HepG2 (cell line): ENCODE results near the gene BCAN. TPM values are rescaled to one million over a fixed set of nuclear protein-coding genes. Genes with fewer than 3 reads are reported as not detected.
A peak's percentile ranks its signal among the peaks of the same experiment; 100 is the strongest.

Source experiments
- ATAC-seq: fragments of 200-7000 bp; cut with Tn5 transposase; 3 replicates; pipeline ENCODE4 v1.9.1; 2020; ENCODE audit warnings: mild to moderate bottlenecking, moderate library complexity
- BruUV-seq: library from RNA; stranded (reverse); fragments of 400-500 nt; replicated peaks from 2 replicates; lab custom pipeline; 2021; lab: Mats Ljungman, UMichigan
- CTCF ChIA-PET: fragments of 300-600 bp; formaldehyde crosslinking; extraction: SDS; loops from one replicate; lab custom pipeline; 2021; ENCODE audit warnings: low total read pairs, inconsistent platforms, low intra/inter-chr PET ratio; lab: Yijun Ruan, JAX
- POLR2A ChIA-PET: fragments of 350-600 bp; sonication (Branson Sonifier 250); formaldehyde crosslinking; loops from one replicate; lab custom pipeline; 2020; ENCODE audit warnings: antibody characterized with exemption, inconsistent platforms; lab: Yijun Ruan, JAX
- DNase-seq: peaks from one replicate; pipeline ENCODE4 v3.0.0-alpha.2; 2015; ENCODE audit warnings: low spot score
- FAIRE-seq: peaks from 3 replicates; lab custom pipeline; 2011; peaks lifted over from hg19 to GRCh38; lab: Jason Lieb, UNC
- H2AFZ ChIP-seq: one replicate; pipeline ENCODE4 v1.6.1; 2011; ENCODE audit warnings: low read length, inconsistent platforms
- H3K27ac ChIP-seq: fragments of 300-600 bp; 3 replicates; pipeline ENCODE4 v1.8.0; 2011; ENCODE audit warnings: mixed run types, mild to moderate bottlenecking, mixed read lengths, low read length, inconsistent platforms; ENCODE audit not compliant: insufficient read depth; ENCODE audit errors: extremely low read length
- H3K27me3 ChIP-seq, 2 experiments: fragments of 200-600 bp in 1 of 2; 2 replicates in 1 of 2; 3 replicates in 1 of 2; pipeline versions ENCODE4 v1.6.0 to v1.8.0; 2011; ENCODE audit warnings: low read length in 2 of 2, mild to moderate bottlenecking in 2 of 2, moderate library complexity in 2 of 2, inconsistent platforms in 1 of 2; ENCODE audit not compliant: insufficient read depth in 2 of 2, control insufficient read depth in 1 of 2
- H3K36me3 ChIP-seq, 2 experiments: fragments of 200-600 bp in 1 of 2; replicated peaks in 1 of 2; 2 replicates in 1 of 2; 3 replicates in 1 of 2; pipeline versions ENCODE4 v1.5.1 to v1.8.0; 2011; ENCODE audit warnings: low read length in 2 of 2, inconsistent platforms in 1 of 2; ENCODE audit not compliant: insufficient read depth in 2 of 2, control insufficient read depth in 1 of 2
- H3K4me1 ChIP-seq: 2 replicates; pipeline ENCODE4 v1.5.1; 2012; ENCODE audit warnings: low read length, inconsistent platforms; ENCODE audit not compliant: insufficient read depth
- H3K4me2 ChIP-seq: 2 replicates; pipeline ENCODE4 v1.6.0; 2011; ENCODE audit warnings: low read depth, low read length, inconsistent platforms
- H3K4me3 ChIP-seq, 3 experiments: fragments of 200-600 bp in 1 of 3; sonication (generic), shearing (Covaris generic) in 1 of 3; replicated peaks in 1 of 3; 2 replicates each; pipeline ENCODE4 v1.5.1; 2011 to 2016; ENCODE audit warnings: low read length in 3 of 3, inconsistent platforms in 2 of 3, low read depth in 2 of 3, mild to moderate bottlenecking in 2 of 3, control low read depth in 1 of 3, mixed read lengths in 1 of 3; ENCODE audit not compliant: insufficient read depth in 1 of 3
- H3K79me2 ChIP-seq: one replicate; pipeline ENCODE4 v1.6.1; 2011; ENCODE audit warnings: low read length, inconsistent platforms; ENCODE audit not compliant: insufficient read depth
- H3K9ac ChIP-seq: 2 replicates; pipeline ENCODE4 v1.6.0; 2011; ENCODE audit warnings: mild to moderate bottlenecking, low read depth, low read length, inconsistent platforms; ENCODE audit not compliant: insufficient read depth
- H3K9me3 ChIP-seq: 2 replicates; pipeline ENCODE4 v1.5.1; 2012; ENCODE audit warnings: mild to moderate bottlenecking, low read length
- H4K20me1 ChIP-seq: 2 replicates; pipeline ENCODE4 v1.6.0; 2011; ENCODE audit warnings: inconsistent platforms, mild to moderate bottlenecking, low read length, moderate library complexity; ENCODE audit not compliant: insufficient read depth
- CEBPZ ChIP-seq: IDR thresholded peaks from 2 replicates; pipeline ENCODE4 v1.6.1; 2012; ENCODE audit warnings: low read length, improper control_type of control experiment
- CREB1 ChIP-seq, 2 experiments: fragments of 450-650 bp in 1 of 2; IDR thresholded peaks; 2 replicates each; pipeline ENCODE4 v1.6.1; 2016 to 2017; ENCODE audit warnings: control low read depth in 1 of 2, mild to moderate bottlenecking in 1 of 2, missing compliant biosample characterization in 1 of 2, missing genetic modification characterization in 1 of 2
- FOXP1 ChIP-seq, 2 experiments: fragments of 450-650 bp in 1 of 2; IDR thresholded peaks; 2 replicates each; pipeline ENCODE4 v1.6.1; 2017 to 2018; ENCODE audit warnings: antibody characterized with exemption in 1 of 2
- KLF13 ChIP-seq: sonication (generic); formaldehyde crosslinking; IDR thresholded peaks from 2 replicates; pipeline ENCODE4 v1.4.0; 2020; ENCODE audit warnings: mild to moderate bottlenecking, missing genetic modification reagents
- NFIC ChIP-seq: IDR thresholded peaks from 2 replicates; pipeline ENCODE4 v1.6.1; 2012; ENCODE audit warnings: mild to moderate bottlenecking, low read length, inconsistent platforms
- PBX2 ChIP-seq: IDR thresholded peaks from 2 replicates; pipeline ENCODE4 v1.6.1; 2016; ENCODE audit warnings: control low read depth
- SMC3 ChIP-seq: IDR thresholded peaks from 2 replicates; pipeline ENCODE4 v1.6.1; 2011; ENCODE audit warnings: low read length, improper control_type of control experiment
- TEAD3 ChIP-seq: optimal IDR thresholded peaks from 2 replicates; pipeline ENCODE3; 2016; ENCODE audit warnings: borderline replicate concordance
- TOE1 ChIP-seq: sonication (generic); formaldehyde crosslinking; IDR thresholded peaks from 2 replicates; pipeline ENCODE4 v1.4.0; 2020; ENCODE audit warnings: mild to moderate bottlenecking, missing genetic modification reagents
- USF2 ChIP-seq, 2 experiments: sonication (generic) in 1 of 2; formaldehyde crosslinking in 1 of 2; IDR thresholded peaks; 2 replicates each; pipeline versions ENCODE4 v1.5.1 to v1.6.1; 2011 to 2020; ENCODE audit warnings: borderline replicate concordance in 1 of 2, low read depth in 1 of 2, low read length in 1 of 2, mild to moderate bottlenecking in 1 of 2, missing genetic modification reagents in 1 of 2, moderate library complexity in 1 of 2
- ZNF484 ChIP-seq: sonication (generic); formaldehyde crosslinking; IDR thresholded peaks from 2 replicates; pipeline ENCODE4 v1.5.1; 2020; ENCODE audit warnings: mild to moderate bottlenecking, low read depth, missing genetic modification reagents, borderline replicate concordance
- ZNF549 ChIP-seq: sonication (generic); formaldehyde crosslinking; IDR thresholded peaks from 2 replicates; pipeline ENCODE4 v1.5.0; 2020; ENCODE audit warnings: missing genetic modification reagents
- ZNF556 ChIP-seq: sonication (generic); formaldehyde crosslinking; IDR thresholded peaks from 2 replicates; pipeline ENCODE4 v1.4.0; 2020; ENCODE audit warnings: mild to moderate bottlenecking, missing genetic modification reagents, borderline replicate concordance
- WGBS: methylation state at CpG from one replicate; pipeline ENCODE4 v1.1.6; 2017; ENCODE audit warnings: low lambda C conversion rate; 5-methylcytosine and 5-hydroxymethylcytosine counted together
- in situ Hi-C: cut with HindIII; loops from 2 replicates; pipeline ENCODE4 v1.10.0; 2017; ENCODE audit warnings: low pct_unique_long_range_greater_than_20kb; ENCODE audit not compliant: extremely low pct_ligation_motif_present
- intact Hi-C: fragments of 100-400 bp; cut with micrococcal nuclease; formaldehyde crosslinking; loops from one replicate; pipeline ENCODE4 v1.10.0; 2022; ENCODE audit not compliant: unreplicated experiment
- polyA plus RNA-seq, 8 experiments: library from polyadenylated mRNA; depleted of rRNA in 3 of 8; stranded (reverse) in 7 of 8; unstranded in 1 of 8; fragments of >200 nt; fragmentation: Illumina TruSeq in 4 of 8; extraction: Trizol in 4 of 8; gene quantifications; 2 replicates each; pipeline versions ENCODE4 v1.2.1 to v1.2.3, GENCODE V29; 2011 to 2016; ENCODE audit warnings: low read depth in 4 of 8, missing spikeins in 1 of 8, mixed read lengths in 1 of 8; ENCODE audit not compliant: insufficient read depth in 1 of 8
- total RNA-seq, 5 experiments: library from RNA; depleted of rRNA; stranded (reverse); fragments of >200 nt; fragmentation: Illumina TruSeq; extraction: Trizol; gene quantifications; 2 replicates each; pipeline ENCODE4 v1.2.3, GENCODE V29; 2016; ENCODE audit warnings: low read depth in 1 of 5
- TF ChIP-seq, protein P1 (sequence below): sonication (generic); formaldehyde crosslinking; IDR thresholded peaks from 2 replicates; pipeline ENCODE4 v1.5.0; 2020; ENCODE audit warnings: mild to moderate bottlenecking, missing genetic modification reagents, borderline replicate concordance

BCAN gene
- total and polyA plus RNA-seq, 2 of the 13 experiments (the other 11 are each of a cell fraction or from before 2014, with no cell fraction given): not detected

DNA sequence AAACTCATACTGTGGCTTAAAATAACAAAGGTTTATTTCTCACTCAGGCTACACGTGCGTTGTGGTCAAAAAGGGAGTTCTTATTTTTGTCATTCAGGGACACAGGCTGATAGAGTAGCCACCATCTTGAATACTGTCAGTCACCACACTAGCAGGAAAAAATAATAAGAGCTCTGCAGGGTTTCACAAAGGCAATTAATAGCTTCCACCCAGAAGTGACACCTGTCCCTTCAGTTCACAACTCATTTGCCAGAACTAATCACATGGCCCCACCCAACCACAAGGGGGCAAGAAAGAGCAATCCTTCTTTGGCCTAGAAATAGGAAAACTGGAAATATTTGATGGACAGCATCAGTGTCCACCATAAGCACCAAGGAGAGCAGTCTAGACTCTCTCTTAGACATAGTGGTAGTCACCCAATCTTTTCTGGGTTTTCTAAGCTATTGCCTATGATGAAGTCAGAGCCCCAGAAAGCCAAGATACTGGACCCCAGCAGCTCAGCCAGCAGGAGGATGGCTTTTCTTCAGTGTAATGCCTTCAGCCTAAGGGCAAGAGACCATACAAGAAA, 14.5 kb upstream of the BCAN start:
- CTCF ChIA-PET: interaction anchor here (1.2 to 3.0 kb wide), 6 partner anchors 11 to 98 kb away, joined by 3 to 18 read pairs (median 10); partner anchors contain the start of gene NES
- no peak overlapping the region for H3K27ac ChIP-seq
- DNase-seq (peak; percentile 58), FAIRE-seq (peak; percentile 95), ATAC-seq (peak; percentile 24)
- no peaks in the 10 kb centered on the region for H3K9me3 ChIP-seq
- H4K20me1 ChIP-seq: no peaks in the 10 kb centered on the region
- no peak overlapping the region for H3K4me3 ChIP-seq
- intact Hi-C loops: loop anchor here (2.0 kb wide), 1 partner anchor 49 kb away; the partner anchor contains the start of gene NES
- H3K4me1 ChIP-seq: peaks cover 30% of the 10 kb centered on the region
- H2AFZ ChIP-seq: no peak overlapping the region
- 88% methylated on average over 2 of the region's 2 CpGs for WGBS
- in situ Hi-C loops: no loop called here
- BruUV-seq: no TSS peak
- peaks cover 9 to 42% of the 10 kb centered on the region in 2 experiments for H3K27me3 ChIP-seq
- H3K36me3 ChIP-seq: no peaks in the 10 kb centered on the region
- no peak overlapping the region for H3K9ac ChIP-seq
- POLR2A ChIA-PET: no interaction called here
- no peak overlapping the region for H3K4me2 ChIP-seq
- H3K79me2 ChIP-seq: no peaks in the 10 kb centered on the region
- TF ChIP-seq CEBPZ: no peak
- no peak for TF ChIP-seq FOXP1 (IDR thresholded peaks at IDR 0.05)
- no peak for TF ChIP-seq FOXP1 (CRISPR knock-in tag; IDR thresholded peaks at IDR 0.05)
- TF ChIP-seq CREB1 (IDR thresholded peaks at IDR 0.05): no peak
- no peak for TF ChIP-seq CREB1 (CRISPR knock-in tag; IDR thresholded peaks at IDR 0.05)
- TF ChIP-seq, protein P1, sequence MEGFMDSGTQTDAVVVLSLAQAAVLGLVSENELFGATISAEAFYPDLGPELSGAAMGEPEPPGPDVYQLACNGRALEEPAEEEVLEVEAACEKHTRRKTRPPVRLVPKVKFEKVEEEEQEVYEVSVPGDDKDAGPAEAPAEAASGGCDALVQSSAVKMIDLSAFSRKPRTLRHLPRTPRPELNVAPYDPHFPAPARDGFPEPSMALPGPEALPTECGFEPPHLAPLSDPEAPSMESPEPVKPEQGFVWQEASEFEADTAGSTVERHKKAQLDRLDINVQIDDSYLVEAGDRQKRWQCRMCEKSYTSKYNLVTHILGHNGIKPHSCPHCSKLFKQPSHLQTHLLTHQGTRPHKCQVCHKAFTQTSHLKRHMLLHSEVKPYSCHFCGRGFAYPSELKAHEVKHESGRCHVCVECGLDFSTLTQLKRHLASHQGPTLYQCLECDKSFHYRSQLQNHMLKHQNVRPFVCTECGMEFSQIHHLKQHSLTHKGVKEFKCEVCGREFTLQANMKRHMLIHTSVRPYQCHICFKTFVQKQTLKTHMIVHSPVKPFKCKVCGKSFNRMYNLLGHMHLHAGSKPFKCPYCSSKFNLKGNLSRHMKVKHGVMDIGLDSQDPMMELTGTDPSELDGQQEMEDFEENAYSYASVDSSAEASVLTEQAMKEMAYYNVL: no peak
- TF ChIP-seq NFIC: no peak
- peak; percentile 16 for TF ChIP-seq TEAD3 (CRISPR knock-in tag)
- no peak for TF ChIP-seq KLF13 (CRISPR knock-in tag)
- no peak for TF ChIP-seq ZNF549 (CRISPR knock-in tag)
- TF ChIP-seq ZNF556 (CRISPR knock-in tag): no peak
- TF ChIP-seq USF2 (IDR thresholded peaks at IDR 0.05; ENCODE audit: low read depth, low read length): no peak
- TF ChIP-seq USF2 (CRISPR knock-in tag; IDR thresholded peaks at IDR 0.05; ENCODE audit: borderline replicate concordance): peak; percentile 22; the same call in 1 of the 2 replicates
- TF ChIP-seq PBX2 (CRISPR knock-in tag): 0 out of 2 replicates have a peak, but pooled peaks have one; percentile 10
- no peak for TF ChIP-seq ZNF484 (CRISPR knock-in tag)
- TF ChIP-seq TOE1: no peak
- TF ChIP-seq SMC3: peak; percentile 64; the same call in 1 of the 2 replicates
